NOMO-1 treated with dmso at 0.1 percent for 144 hours (cell line): ENCODE results near the gene DBNDD1.
A peak's percentile ranks its signal among the peaks of the same experiment; 100 is the strongest.

Source experiments
- DNase-seq: peaks from one replicate; lab custom pipeline; 2025; ENCODE audit not compliant: unreplicated experiment; lab: John Stamatoyannopoulos, UW

DBNDD1 gene

GRCh38 chr16:90037276-90037675, 18.0 kb upstream of the DBNDD1 start:
- DNase-seq: no peak

GRCh38 chr16:90035902-90036301, 16.6 kb upstream of the DBNDD1 start:
- DNase-seq: no peak

GRCh38 chr16:90034504-90034903, 15.2 kb upstream of the DBNDD1 start:
- no peak for DNase-seq

- DNase-seq: no peak
These were observed 14.1 kb upstream of the DBNDD1 start for GRCh38 chr16:90033387-90033786.

GRCh38 chr16:90032674-90033331, 13.5 kb upstream of the DBNDD1 start:
- DNase-seq: no peak

GRCh38 chr16:90031931-90032673, 12.8 kb upstream of the DBNDD1 start:
- DNase-seq: no peak

- no peak for DNase-seq
These were observed 12.1 kb upstream of the DBNDD1 start for GRCh38 chr16:90031186-90031930.

GRCh38 chr16:90028985-90029384, 9.7 kb upstream of the DBNDD1 start:
- DNase-seq: no peak

- no peak for DNase-seq
These were observed 8.4 kb upstream of the DBNDD1 start for GRCh38 chr16:90027611-90028010.

- no peak for DNase-seq
These were observed 6.9 kb upstream of the DBNDD1 start for GRCh38 chr16:90026135-90026534.

GRCh38 chr16:90023078-90023447, 3.8 kb upstream of the DBNDD1 start:
- no peak for DNase-seq

- DNase-seq: peak; percentile 77
These were observed 3.2 kb upstream of the DBNDD1 start for GRCh38 chr16:90022209-90023077.

- no peak for DNase-seq
These were observed 1.7 kb upstream of the DBNDD1 start for GRCh38 chr16:90020838-90021382.

GRCh38 chr16:90020260-90020837, 1.1 kb upstream of the DBNDD1 start:
- no peak for DNase-seq

GRCh38 chr16:90019543-90020259, 445 bp upstream of the DBNDD1 start:
- DNase-seq: no peak

GRCh38 chr16:90018297-90018651, 982 bp downstream of the DBNDD1 start:
- DNase-seq: no peak

- DNase-seq: no peak
These were observed 2.8 kb downstream of the DBNDD1 start for GRCh38 chr16:90016339-90016950.

- DNase-seq: no peak
These were observed 3.5 kb downstream of the DBNDD1 start for GRCh38 chr16:90015586-90016338.
